NCI-H2227 (cell line): ENCODE data around the gene APP.
"Not testable (repeated sequence)": the region's sequence is repeated elsewhere in the genome, so short reads cannot be mapped to it uniquely, and the experiment has no call there.

ENCODE experiments used
- DNase-seq: peaks from one replicate; lab custom pipeline; 2025; ENCODE audit not compliant: unreplicated experiment; lab: John Stamatoyannopoulos, UW

The APP gene

GRCh38 chr21:26164311-26164710 lies 6.3 kb downstream of the APP start:
- DNase-seq, result no peak

GRCh38 chr21:26162081-26162480 lies 8.5 kb downstream of the APP start:
- DNase-seq, result no peak

GRCh38 chr21:26159869-26160268 lies 10.7 kb downstream of the APP start:
- DNase-seq, result no peak

- no peak for DNase-seq
Measured at GRCh38 chr21:26157801-26158200, 12.8 kb downstream of the APP start.

- no peak for DNase-seq
Measured at GRCh38 chr21:26154753-26155152, 15.8 kb downstream of the APP start.

- DNase-seq, result no peak
Measured at GRCh38 chr21:26153758-26154157, 16.8 kb downstream of the APP start.

- no peak for DNase-seq
Measured at GRCh38 chr21:26148840-26149354, 21.7 kb downstream of the APP start.

GRCh38 chr21:26148071-26148839 lies 22.3 kb downstream of the APP start:
- DNase-seq, result no peak

GRCh38 chr21:26147535-26147934 lies 23.0 kb downstream of the APP start:
- no peak for DNase-seq

- DNase-seq, result no peak
Measured at GRCh38 chr21:26146681-26147080, 23.9 kb downstream of the APP start.

- DNase-seq, result no peak
Measured at GRCh38 chr21:26144031-26144430, 26.5 kb downstream of the APP start.

GRCh38 chr21:26142363-26142762 lies 28.2 kb downstream of the APP start:
- no peak for DNase-seq

GRCh38 chr21:26140926-26141325 lies 29.6 kb downstream of the APP start:
- no peak for DNase-seq

GRCh38 chr21:26140164-26140579 lies 30.4 kb downstream of the APP start:
- DNase-seq, result no peak

GRCh38 chr21:26138615-26139257 lies 31.8 kb downstream of the APP start:
- DNase-seq, result no peak

- DNase-seq, result no peak
Measured at GRCh38 chr21:26137379-26138060, 33.0 kb downstream of the APP start.

- no peak for DNase-seq
Measured at GRCh38 chr21:26136671-26137070, 33.9 kb downstream of the APP start.

GRCh38 chr21:26135520-26135919 lies 35.0 kb downstream of the APP start:
- no peak for DNase-seq

- DNase-seq, result no peak
Measured at GRCh38 chr21:26131554-26131953, 39.0 kb downstream of the APP start.

- DNase-seq, result not testable (repeated sequence)
Measured at GRCh38 chr21:26131053-26131452, 39.5 kb downstream of the APP start.

- no peak for DNase-seq
Measured at GRCh38 chr21:26130249-26130881, 40.2 kb downstream of the APP start.
